ENCODE data around the gene SYNGR1.
"Not testable (repeated sequence)": the region's sequence is repeated elsewhere in the genome, so short reads cannot be mapped to it uniquely, and the experiment has no call there.

The SYNGR1 gene

GRCh38 chr22:39409516-39410029 lies 59.8 kb downstream of the SYNGR1 start:
- DNase-seq (ENCODE audit: low spot score) = no peak

GRCh38 chr22:39410264-39410663 lies 60.5 kb downstream of the SYNGR1 start:
- DNase-seq (ENCODE audit: low spot score) = no peak

GRCh38 chr22:39411828-39412365 lies 62.1 kb downstream of the SYNGR1 start:
- DNase-seq (ENCODE audit: low spot score) = not testable (repeated sequence)

GRCh38 chr22:39413204-39413603 lies 63.4 kb downstream of the SYNGR1 start:
- DNase-seq (ENCODE audit: low spot score) = not testable (repeated sequence)

GRCh38 chr22:39414377-39414776 lies 64.6 kb downstream of the SYNGR1 start:
- DNase-seq (ENCODE audit: low spot score) = no peak

- DNase-seq (ENCODE audit: low spot score) = no peak
Measured at GRCh38 chr22:39414886-39415285, 65.1 kb downstream of the SYNGR1 start.

GRCh38 chr22:39415506-39415905 lies 65.7 kb downstream of the SYNGR1 start:
- no peak for DNase-seq (ENCODE audit: low spot score)

- no peak for DNase-seq (ENCODE audit: low spot score)
Measured at GRCh38 chr22:39416319-39416718, 66.5 kb downstream of the SYNGR1 start.

GRCh38 chr22:39417641-39418040 lies 67.8 kb downstream of the SYNGR1 start:
- no peak for DNase-seq (ENCODE audit: low spot score)

- DNase-seq (ENCODE audit: low spot score) = no peak
Measured at GRCh38 chr22:39418696-39419095, 68.9 kb downstream of the SYNGR1 start.

- no peak for DNase-seq (ENCODE audit: low spot score)
Measured at GRCh38 chr22:39419096-39419495, 69.3 kb downstream of the SYNGR1 start.

GRCh38 chr22:39419911-39420310 lies 70.1 kb downstream of the SYNGR1 start:
- no peak for DNase-seq (ENCODE audit: low spot score)

- DNase-seq (ENCODE audit: low spot score) = no peak
Measured at GRCh38 chr22:39421691-39422090, 71.9 kb downstream of the SYNGR1 start.

- no peak for DNase-seq (ENCODE audit: low spot score)
Measured at GRCh38 chr22:39422101-39422500, 72.3 kb downstream of the SYNGR1 start.

GRCh38 chr22:39422721-39423120 lies 72.9 kb downstream of the SYNGR1 start:
- DNase-seq (ENCODE audit: low spot score) = no peak

GRCh38 chr22:39423976-39424375 lies 74.2 kb downstream of the SYNGR1 start:
- DNase-seq (ENCODE audit: low spot score) = no peak

GRCh38 chr22:39426380-39427043 lies 76.7 kb downstream of the SYNGR1 start:
- no peak for DNase-seq (ENCODE audit: low spot score)

- no peak for DNase-seq (ENCODE audit: low spot score)
Measured at GRCh38 chr22:39427751-39428596, 78.2 kb downstream of the SYNGR1 start.

- DNase-seq (ENCODE audit: low spot score) = no peak
Measured at GRCh38 chr22:39428597-39429071, 78.8 kb downstream of the SYNGR1 start.

- no peak for DNase-seq (ENCODE audit: low spot score)
Measured at GRCh38 chr22:39429186-39429585, 79.4 kb downstream of the SYNGR1 start.

- no peak for DNase-seq (ENCODE audit: low spot score)
Measured at GRCh38 chr22:39429916-39430575, 80.3 kb downstream of the SYNGR1 start.

- DNase-seq (ENCODE audit: low spot score) = no peak
Measured at GRCh38 chr22:39430576-39431150, 80.9 kb downstream of the SYNGR1 start.
